Sigmoid colon (tissue), 7 donors: ENCODE results near the gene UBL3. TPM values are rescaled to one million over a fixed set of nuclear protein-coding genes. Genes with fewer than 3 reads are reported as not detected.

ENCODE experiments used
- DNase-seq: peaks from one replicate; pipeline ENCODE4 v3.0.0-alpha.2; 2019
- H3K27ac ChIP-seq, 4 donors: fragments of 200-600 bp; sonication (generic); one replicate each; pipeline ENCODE4 v1.5.1; 2016 to 2019; ENCODE audit warnings: mild to moderate bottlenecking in 1 of 4
- H3K27me3 ChIP-seq, 3 donors: fragments of 200-600 bp; sonication (generic); one replicate each; pipeline ENCODE4 v1.5.1; 2019; ENCODE audit warnings: mild to moderate bottlenecking in 1 of 3
- H3K36me3 ChIP-seq, 4 donors: fragments of 200-600 bp; sonication (generic); one replicate each; pipeline ENCODE4 v1.5.1; 2016 to 2019
- H3K4me1 ChIP-seq, 4 donors: fragments of 200-600 bp; sonication (generic); one replicate each; pipeline ENCODE4 v1.5.1; 2017 to 2019
- H3K4me3 ChIP-seq, 4 donors: fragments of 200-600 bp; sonication (generic); one replicate each; pipeline ENCODE4 v1.5.1; 2017 to 2019; ENCODE audit warnings: mild to moderate bottlenecking in 2 of 4, moderate library complexity in 1 of 4
- H3K9me3 ChIP-seq, 4 donors: fragments of 200-600 bp in 3 of 4; sonication (generic) in 3 of 4; one replicate each; pipeline versions ENCODE4 v1.5.1 to v1.6.1; 2013 to 2019
- CTCF ChIP-seq, 4 experiments: fragments of 450-650 bp in 3 of 4; fragments of 200-600 bp in 1 of 4; IDR thresholded peaks; one replicate each; pipeline ENCODE4 v1.5.1; 2016 to 2019; ENCODE audit warnings: antibody characterized with exemption in 4 of 4, mild to moderate bottlenecking in 3 of 4, moderate library complexity in 2 of 4
- EP300 ChIP-seq, 4 donors: sonication (generic); formaldehyde crosslinking; IDR thresholded peaks; one replicate each; pipeline ENCODE4 v1.6.1; 2017; ENCODE audit warnings: antibody characterized with exemption in 4 of 4
- POLR2A ChIP-seq, 2 donors: fragments of 450-650 bp; IDR thresholded peaks; one replicate each; pipeline ENCODE4 v1.6.1; 2016; ENCODE audit warnings: antibody characterized with exemption in 2 of 2, mild to moderate bottlenecking in 2 of 2, moderate library complexity in 2 of 2
- POLR2AphosphoS5 ChIP-seq, 4 donors: sonication (generic); formaldehyde crosslinking; IDR thresholded peaks; one replicate each; pipeline ENCODE4 v1.6.1; 2017; ENCODE audit warnings: antibody characterized with exemption in 4 of 4
- WGBS, 2 donors: extraction: QIAGEN DNeasy Blood & Tissue Kit; methylation state at CpG; one replicate each; pipeline ENCODE4 v1.1.7; 2013; 5-methylcytosine and 5-hydroxymethylcytosine counted together
- intact Hi-C: fragments of 100-400 bp; cut with DNase I; formaldehyde crosslinking; loops from one replicate; pipeline ENCODE4 v1.15.1; 2023
- polyA plus RNA-seq, 3 donors: library from polyadenylated mRNA; stranded (reverse); fragments of 200-250 nt; gene quantifications; one replicate each; pipeline ENCODE4 v1.2.3, GENCODE V29; 2013
- total RNA-seq, 4 donors: library from RNA; depleted of rRNA; stranded (reverse); fragments of >200 nt; gene quantifications; one replicate each; pipeline ENCODE4 v1.1.0, GENCODE V29; 2016
- donor health status: healthy with polysubstance abuse.
- donor health status: Bipolar disorder and iron deficiency.
- donor health status: healthy.

The UBL3 gene
- total and polyA plus RNA-seq, 7 donors = 19.1 to 48.6 (median 41.1) TPM

- no peaks in the 10 kb centered on the region for H3K9me3 ChIP-seq
- WGBS, 2 donors = 22 to 72% methylated on average over 2 of the region's 2 CpGs
- DNase-seq = no peak
- no peak overlapping the region for H3K4me3 ChIP-seq
- peaks cover 0 to 56% (median 32%) of the 10 kb centered on the region in 4 donors for H3K4me1 ChIP-seq
- intact Hi-C loops = no loop called here
- TF ChIP-seq POLR2A (IDR thresholded peaks at IDR 0.05) (no peak), POLR2AphosphoS5 (IDR thresholded peaks at IDR 0.05) (no peak), EP300 (IDR thresholded peaks at IDR 0.05) (no peak), CTCF (IDR thresholded peaks at IDR 0.05) (no peak)
- no peak overlapping the region for H3K27ac ChIP-seq
- H3K27me3 ChIP-seq = no peaks in the 10 kb centered on the region
- no peaks in the 10 kb centered on the region for H3K36me3 ChIP-seq
Observed at GRCh38 chr13:29816715-29817114, 33.7 kb downstream of the UBL3 start.

- intact Hi-C loops = no loop called here
- Histone ChIP-seq H3K4me1 (peaks cover 0 to 65% (median 39%) of the 10 kb centered on the region in 4 donors), H3K4me3 (no peak overlapping the region), H3K36me3 (no peaks in the 10 kb centered on the region), H3K27me3 (no peaks in the 10 kb centered on the region), H3K9me3 (no peaks in the 10 kb centered on the region), H3K27ac (no peak overlapping the region)
- no peak for DNase-seq
- TF ChIP-seq POLR2AphosphoS5 (IDR thresholded peaks at IDR 0.05) = no peak
Observed at GRCh38 chr13:29815336-29815735, 35.1 kb downstream of the UBL3 start.

- no peak for TF ChIP-seq POLR2AphosphoS5 (IDR thresholded peaks at IDR 0.05)
- no peak for TF ChIP-seq POLR2A (IDR thresholded peaks at IDR 0.05)
- TF ChIP-seq CTCF (IDR thresholded peaks at IDR 0.05) = no peak
- TF ChIP-seq EP300 (IDR thresholded peaks at IDR 0.05) = no peak
- Histone ChIP-seq H3K27ac (no peak overlapping the region), H3K9me3 (no peaks in the 10 kb centered on the region), H3K27me3 (no peaks in the 10 kb centered on the region), H3K4me3 (no peak overlapping the region), H3K4me1 (peaks cover 0 to 57% (median 32%) of the 10 kb centered on the region in 4 donors), H3K36me3 (no peaks in the 10 kb centered on the region)
- intact Hi-C loops = no loop called here
- no peak for DNase-seq
- WGBS, 2 donors = 49 to 80% methylated on average over 4 of the region's 4 CpGs
Observed at GRCh38 chr13:29810898-29811297, 39.5 kb downstream of the UBL3 start.

GRCh38 chr13:29810145-29810742 is 40.2 kb downstream of the UBL3 start:
- Histone ChIP-seq H3K36me3 (no peaks in the 10 kb centered on the region), H3K27ac (no peak overlapping the region), H3K27me3 (no peaks in the 10 kb centered on the region), H3K4me3 (no peak overlapping the region), H3K9me3 (no peaks in the 10 kb centered on the region), H3K4me1 (peaks cover 0 to 50% (median 35%) of the 10 kb centered on the region in 4 donors)
- WGBS, 2 donors = 37 to 61% methylated on average over 2 of the region's 2 CpGs
- intact Hi-C loops = no loop called here
- DNase-seq = no peak
- TF ChIP-seq POLR2AphosphoS5 (IDR thresholded peaks at IDR 0.05) (no peak), POLR2A (IDR thresholded peaks at IDR 0.05) (no peak), CTCF (IDR thresholded peaks at IDR 0.05) (no peak), EP300 (IDR thresholded peaks at IDR 0.05) (no peak)

- TF ChIP-seq CTCF (IDR thresholded peaks at IDR 0.05) = no peak
- TF ChIP-seq POLR2AphosphoS5 (IDR thresholded peaks at IDR 0.05) = no peak
- no peak for TF ChIP-seq POLR2A (IDR thresholded peaks at IDR 0.05)
- TF ChIP-seq EP300 (IDR thresholded peaks at IDR 0.05) = no peak
- Histone ChIP-seq H3K4me1 (peaks cover 0 to 45% (median 28%) of the 10 kb centered on the region in 4 donors), H3K4me3 (no peak overlapping the region), H3K36me3 (no peaks in the 10 kb centered on the region), H3K9me3 (no peaks in the 10 kb centered on the region), H3K27me3 (no peaks in the 10 kb centered on the region), H3K27ac (no peak overlapping the region)
- no peak for DNase-seq
- intact Hi-C loops = no loop called here
Observed at GRCh38 chr13:29808264-29808663, 42.2 kb downstream of the UBL3 start.
